NT2/D1 (cell line): ENCODE results near the gene GIPC1.

ENCODE experiments used
- SUZ12 ChIP-seq: IDR thresholded peaks from 2 replicates; pipeline ENCODE4 v1.6.1; 2011; ENCODE audit not compliant: insufficient read length, insufficient read depth; ENCODE audit errors: extremely low read depth
- YY1 ChIP-seq: IDR thresholded peaks from 2 replicates; pipeline ENCODE4 v1.6.1; 2011; ENCODE audit not compliant: insufficient read length, insufficient read depth
- ZNF274 ChIP-seq: IDR thresholded peaks from 2 replicates; pipeline ENCODE4 v1.6.1; 2011; ENCODE audit warnings: mild to moderate bottlenecking, low read depth, low read length

- TF ChIP-seq YY1 (no peak), ZNF274 (no peak), SUZ12 (no peak)
These were observed 9.7 kb upstream of the GIPC1 start for GRCh38 chr19:14505488-14506239.
